GM19023 (cell line): ENCODE data around the gene KIAA1586.
"Not testable (repeated sequence)": the region's sequence is repeated elsewhere in the genome, so short reads cannot be mapped to it uniquely, and the experiment has no call there.

Experiments used
- ATAC-seq: cut with Tn5 transposase; IDR thresholded peaks from one replicate; pipeline ENCODE4 v1.9.1; 2021; ENCODE audit warnings: mild to moderate bottlenecking, moderate library complexity; ENCODE audit not compliant: unreplicated experiment

Gene KIAA1586

GRCh38 chr6:57046332-57047256, at the start of gene KIAA1586:
KIAA1586 (plus strand) TSS chr6:57046693; CDS start chr6:57046756, 63 bp downstream.
- ATAC-seq: peak; percentile 97

GRCh38 chr6:56999049-56999448, 47.4 kb upstream of the KIAA1586 start:
- ATAC-seq: no peak

GRCh38 chr6:56999748-57000147, 46.7 kb upstream of the KIAA1586 start:
- ATAC-seq: not testable (repeated sequence)

- ATAC-seq: no peak
These were observed 44.3 kb upstream of the KIAA1586 start for GRCh38 chr6:57002197-57002596.

GRCh38 chr6:57004292-57004691, 42.2 kb upstream of the KIAA1586 start:
- ATAC-seq: no peak

- no peak for ATAC-seq
These were observed 40.4 kb upstream of the KIAA1586 start for GRCh38 chr6:57006101-57006500.

- ATAC-seq: not testable (repeated sequence)
These were observed 38.4 kb upstream of the KIAA1586 start for GRCh38 chr6:57008069-57008468.

GRCh38 chr6:57013521-57013926, 33.0 kb upstream of the KIAA1586 start:
- ATAC-seq: no peak

GRCh38 chr6:57017069-57017468, 29.4 kb upstream of the KIAA1586 start:
- no peak for ATAC-seq

- no peak for ATAC-seq
These were observed 28.7 kb upstream of the KIAA1586 start for GRCh38 chr6:57017841-57018240.

GRCh38 chr6:57019434-57019833, 27.1 kb upstream of the KIAA1586 start:
- ATAC-seq: no peak

GRCh38 chr6:57021086-57021720, 25.3 kb upstream of the KIAA1586 start:
- ATAC-seq: peak; percentile 54

- ATAC-seq: no peak
These were observed 22.2 kb upstream of the KIAA1586 start for GRCh38 chr6:57024321-57024720.

- no peak for ATAC-seq
These were observed 21.7 kb upstream of the KIAA1586 start for GRCh38 chr6:57024775-57025174.

- ATAC-seq: no peak
These were observed 20.5 kb upstream of the KIAA1586 start for GRCh38 chr6:57026001-57026400.

- no peak for ATAC-seq
These were observed 19.2 kb upstream of the KIAA1586 start for GRCh38 chr6:57027301-57027700.

GRCh38 chr6:57029213-57029612, 17.3 kb upstream of the KIAA1586 start:
- no peak for ATAC-seq

GRCh38 chr6:57033228-57033627, 13.3 kb upstream of the KIAA1586 start:
- ATAC-seq: no peak

GRCh38 chr6:57035549-57035948, 10.9 kb upstream of the KIAA1586 start:
- no peak for ATAC-seq

GRCh38 chr6:57038906-57039305, 7.6 kb upstream of the KIAA1586 start:
- no peak for ATAC-seq

- no peak for ATAC-seq
These were observed 6.5 kb upstream of the KIAA1586 start for GRCh38 chr6:57040011-57040410.

- not testable (repeated sequence) for ATAC-seq
These were observed 2.4 kb upstream of the KIAA1586 start for GRCh38 chr6:57044061-57044460.
